Nephron (organoid): Measurements from ENCODE around the gene RASSF10.

Experiments used
- H3K27ac Mint-ChIP-seq, 3 experiments: 2 replicates each; pipeline ENCODE4 v1.8.0; 2020; ENCODE audit warnings: mixed read lengths in 3 of 3, mild to moderate bottlenecking in 2 of 3, moderate library complexity in 1 of 3
- H3K27me3 Mint-ChIP-seq: 2 replicates; pipeline ENCODE4 v1.8.0; 2021; ENCODE audit warnings: low read depth, mild to moderate bottlenecking, moderate library complexity, mixed read lengths
- H3K36me3 Mint-ChIP-seq: 2 replicates; pipeline ENCODE4 v1.8.0; 2020; ENCODE audit warnings: low read depth, mixed read lengths
- H3K4me1 Mint-ChIP-seq: 2 replicates; pipeline ENCODE4 v1.8.0; 2020; ENCODE audit warnings: mixed read lengths
- H3K4me3 Mint-ChIP-seq, 3 experiments: 2 replicates each; pipeline ENCODE4 v1.8.0; 2020; ENCODE audit warnings: mild to moderate bottlenecking in 3 of 3, mixed read lengths in 3 of 3, moderate library complexity in 2 of 3
- H3K9me3 Mint-ChIP-seq: 2 replicates; pipeline ENCODE4 v1.8.0; 2020; ENCODE audit warnings: mixed read lengths
- CTCF ChIP-seq, 3 experiments: fragments of 200-600 bp; sonication (generic); IDR thresholded peaks; one replicate each; pipeline ENCODE4 v1.5.0; 2021; ENCODE audit warnings: antibody characterized with exemption in 3 of 3; ENCODE audit not compliant: unreplicated experiment in 3 of 3

The RASSF10 gene

GRCh38 chr11:12989428-12990161 lies 19.5 kb upstream of the RASSF10 start:
- peaks cover 4% of the 10 kb centered on the region for H3K27me3 Mint-ChIP-seq
- no peak for TF ChIP-seq CTCF (IDR thresholded peaks at IDR 0.05; ENCODE audit: unreplicated experiment in 3 of 3)
- no peaks in the 10 kb centered on the region for H3K36me3 Mint-ChIP-seq
- no peaks in the 10 kb centered on the region for H3K4me1 Mint-ChIP-seq
- H3K27ac Mint-ChIP-seq: peak overlapping the region; percentile 70 to 95 (median 91)
- H3K9me3 Mint-ChIP-seq: peaks cover 3% of the 10 kb centered on the region
- peak overlapping the region; percentile 50 to 77 (median 69) for H3K4me3 Mint-ChIP-seq

- Mint-ChIP-seq H3K4me3 (no peak overlapping the region), H3K4me1 (no peaks in the 10 kb centered on the region), H3K27ac (peak overlapping the region in 1 of 3 experiments; percentile 95), H3K36me3 (no peaks in the 10 kb centered on the region), H3K27me3 (peaks cover 4% of the 10 kb centered on the region), H3K9me3 (peaks cover 3% of the 10 kb centered on the region)
- TF ChIP-seq CTCF (IDR thresholded peaks at IDR 0.05; ENCODE audit: unreplicated experiment in 3 of 3): no peak
Measured at GRCh38 chr11:12990162-12990480, 19.0 kb upstream of the RASSF10 start.

GRCh38 chr11:12991426-12991825 lies 17.7 kb upstream of the RASSF10 start:
- Mint-ChIP-seq H3K4me1 (no peaks in the 10 kb centered on the region), H3K9me3 (peaks cover 3% of the 10 kb centered on the region), H3K27me3 (peaks cover 4% of the 10 kb centered on the region), H3K36me3 (no peaks in the 10 kb centered on the region), H3K27ac (no peak overlapping the region), H3K4me3 (no peak overlapping the region)
- TF ChIP-seq CTCF (IDR thresholded peaks at IDR 0.05; ENCODE audit: unreplicated experiment in 3 of 3): no peak

GRCh38 chr11:12993626-12994025 lies 15.5 kb upstream of the RASSF10 start:
- Mint-ChIP-seq H3K36me3 (no peaks in the 10 kb centered on the region), H3K27ac (no peak overlapping the region), H3K4me1 (no peaks in the 10 kb centered on the region), H3K9me3 (peaks cover 3% of the 10 kb centered on the region), H3K27me3 (peaks cover 8% of the 10 kb centered on the region), H3K4me3 (no peak overlapping the region)
- TF ChIP-seq CTCF (IDR thresholded peaks at IDR 0.05; ENCODE audit: unreplicated experiment in 3 of 3): no peak

GRCh38 chr11:12994476-12994875 lies 14.6 kb upstream of the RASSF10 start:
- Mint-ChIP-seq H3K4me3 (no peak overlapping the region), H3K9me3 (peaks cover 3% of the 10 kb centered on the region), H3K27ac (no peak overlapping the region), H3K36me3 (no peaks in the 10 kb centered on the region), H3K27me3 (peaks cover 10% of the 10 kb centered on the region), H3K4me1 (no peaks in the 10 kb centered on the region)
- TF ChIP-seq CTCF (IDR thresholded peaks at IDR 0.05; ENCODE audit: unreplicated experiment in 3 of 3): no peak

GRCh38 chr11:12995188-12995587 lies 13.9 kb upstream of the RASSF10 start:
- no peak for TF ChIP-seq CTCF (IDR thresholded peaks at IDR 0.05; ENCODE audit: unreplicated experiment in 3 of 3)
- H3K9me3 Mint-ChIP-seq: peaks cover 3% of the 10 kb centered on the region
- H3K36me3 Mint-ChIP-seq: no peaks in the 10 kb centered on the region
- H3K4me3 Mint-ChIP-seq: no peak overlapping the region
- no peak overlapping the region for H3K27ac Mint-ChIP-seq
- H3K27me3 Mint-ChIP-seq: peaks cover 13% of the 10 kb centered on the region
- H3K4me1 Mint-ChIP-seq: no peaks in the 10 kb centered on the region
